Activated CD8-positive, alpha-beta memory T cell treated with anti-CD3 and anti-CD28 coated beads, Interleukin-2, amount 50 U/mL, for 1 hour (primary cell): Measurements from ENCODE around the gene FANCC.

Source experiments
- DNase-seq: peaks from one replicate; pipeline ENCODE4 v3.0.0-alpha.2; 2020; ENCODE audit errors: extremely low read depth

FANCC gene

DNA sequence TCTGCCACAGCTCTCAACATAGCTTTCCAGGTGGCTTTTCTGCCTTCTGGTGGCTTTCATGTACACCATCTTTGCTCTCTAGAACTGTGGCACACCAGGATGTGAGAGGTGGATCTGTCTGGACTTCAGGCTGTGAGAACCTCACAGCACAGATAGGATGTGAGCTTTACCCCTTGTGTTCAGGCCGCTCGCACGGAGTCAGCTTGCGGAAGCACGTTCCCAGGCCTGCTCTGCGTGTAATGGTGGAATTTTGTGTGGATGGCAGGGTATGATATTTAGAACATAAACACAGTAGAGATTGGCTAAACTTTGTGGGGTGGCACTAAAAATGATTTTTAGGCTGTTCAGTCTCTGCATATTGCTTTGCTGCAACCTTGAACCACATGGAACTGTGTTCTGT is 250.5 kb downstream of the FANCC start:
- no peak for DNase-seq

DNA sequence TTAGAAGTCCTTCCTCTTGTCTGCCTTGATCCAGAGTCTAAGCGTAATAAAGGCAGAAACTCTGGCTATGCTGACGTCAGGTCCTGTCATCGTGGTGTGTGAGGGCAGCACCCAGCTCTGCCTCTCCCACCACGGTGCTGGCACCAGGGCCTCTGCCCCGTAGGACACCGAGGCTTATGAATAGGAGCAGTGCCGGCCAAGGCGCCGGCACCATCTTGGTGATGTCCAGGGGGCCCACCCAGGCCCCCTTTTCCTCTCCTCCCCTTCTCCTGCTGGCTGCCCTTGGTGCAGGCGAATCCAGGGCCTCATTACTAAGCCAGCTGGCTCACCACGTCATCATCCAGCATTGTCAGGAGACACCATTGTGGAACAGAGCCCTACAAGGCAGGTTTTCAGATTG is 252.3 kb downstream of the FANCC start:
- no peak for DNase-seq

DNA sequence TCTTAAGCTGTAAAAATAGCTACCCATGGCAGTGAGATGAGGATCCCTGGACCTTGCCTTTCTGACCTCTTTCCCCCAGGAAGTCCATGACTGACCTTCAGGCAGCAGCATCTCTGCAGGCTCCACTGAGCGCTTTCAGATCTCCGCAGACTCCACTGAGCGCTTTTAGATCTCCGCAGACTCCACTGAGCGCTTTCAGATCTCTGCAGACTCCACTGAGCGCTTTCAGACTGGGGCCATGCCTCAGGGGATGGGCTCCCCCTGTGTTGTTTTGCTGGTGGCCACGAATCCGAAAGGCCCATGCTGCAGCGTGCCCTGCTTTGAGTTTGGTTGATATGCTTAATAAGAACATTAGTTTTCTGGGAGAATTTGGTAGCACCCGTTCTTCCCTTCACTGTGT is 254.2 kb downstream of the FANCC start:
- DNase-seq = no peak

GRCh38 chr9:95062596-95063065 is 254.9 kb downstream of the FANCC start:
- no peak for DNase-seq

DNA sequence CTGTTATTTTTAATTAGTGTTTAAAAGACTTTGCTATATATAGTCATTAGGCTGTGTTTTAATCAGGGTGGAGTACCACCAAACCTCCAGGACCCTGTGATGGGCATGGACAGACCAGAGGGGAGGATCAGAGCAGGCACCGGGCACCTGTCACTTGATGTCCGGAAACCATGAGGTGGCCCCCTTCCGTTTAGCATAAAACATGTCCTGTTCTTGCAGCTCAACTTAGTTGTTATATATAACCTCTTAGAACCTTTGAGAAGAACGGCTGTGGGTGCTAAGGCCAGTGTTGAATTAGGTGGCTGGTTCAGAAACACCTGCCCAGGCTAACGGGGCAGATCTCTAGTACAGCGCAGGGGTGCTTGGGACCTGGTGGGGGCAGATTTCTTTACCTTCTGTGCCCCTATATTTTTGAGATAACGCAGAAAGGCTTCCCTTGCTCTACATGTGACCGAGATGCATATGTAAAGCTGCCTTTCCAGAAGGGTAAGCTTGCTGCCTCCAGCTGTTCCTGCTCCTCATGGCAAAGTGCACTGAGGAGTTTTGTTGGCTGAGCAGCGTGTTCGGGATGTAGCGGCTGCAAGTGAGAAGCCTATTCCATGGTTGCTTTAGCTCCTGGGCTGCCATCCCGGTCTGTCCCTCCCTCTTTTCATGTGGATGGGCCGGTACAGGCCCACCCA is 255.5 kb downstream of the FANCC start:
- DNase-seq = no peak

GRCh38 chr9:95060916-95061315 is 256.6 kb downstream of the FANCC start:
- DNase-seq = no peak

DNA sequence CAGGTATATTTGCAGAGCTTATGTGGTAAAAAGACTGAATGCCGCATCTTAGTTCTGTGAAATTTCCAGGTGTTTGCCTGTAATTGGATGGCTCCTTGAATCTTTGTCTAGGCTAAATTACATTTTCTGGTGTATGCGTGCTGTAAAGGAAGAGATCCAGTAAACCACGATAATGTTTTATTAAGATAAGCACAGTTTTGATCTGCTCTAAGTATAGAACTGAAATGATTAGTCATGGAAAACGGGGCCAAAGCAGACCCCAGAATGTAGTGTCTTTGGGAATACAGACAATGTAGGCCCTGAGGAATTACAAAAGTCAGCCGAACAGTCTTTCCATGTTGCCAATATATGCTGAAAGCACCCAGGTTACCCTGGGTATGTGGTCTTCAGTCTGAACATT is 257.3 kb downstream of the FANCC start:
- DNase-seq = no peak

GRCh38 chr9:95058795-95059386 is 258.6 kb downstream of the FANCC start:
- no peak for DNase-seq

- no peak for DNase-seq
Observed at GRCh38 chr9:95058121-95058785, 259.3 kb downstream of the FANCC start.

DNA sequence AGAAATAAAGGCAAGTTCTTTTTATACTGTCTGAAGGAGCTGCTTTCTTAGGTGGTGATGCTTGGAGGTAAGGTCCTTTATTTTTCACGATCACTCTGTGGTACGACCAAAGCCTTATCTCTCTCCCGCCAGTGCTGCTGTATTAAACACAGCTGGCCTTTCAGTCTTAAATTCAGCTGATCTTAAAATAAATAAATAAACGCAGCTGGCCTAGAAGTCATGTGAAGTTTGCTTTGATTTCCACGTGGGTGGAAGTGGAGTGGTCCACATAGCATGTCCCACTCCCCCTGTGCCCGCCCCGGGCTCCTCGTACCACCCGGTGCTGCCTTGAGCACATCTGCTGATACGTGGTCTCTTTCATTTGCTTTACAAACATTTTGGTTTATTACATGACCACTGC is 260.4 kb downstream of the FANCC start:
- no peak for DNase-seq

- DNase-seq = no peak
Observed at GRCh38 chr9:95055851-95056551, 261.5 kb downstream of the FANCC start.

DNA sequence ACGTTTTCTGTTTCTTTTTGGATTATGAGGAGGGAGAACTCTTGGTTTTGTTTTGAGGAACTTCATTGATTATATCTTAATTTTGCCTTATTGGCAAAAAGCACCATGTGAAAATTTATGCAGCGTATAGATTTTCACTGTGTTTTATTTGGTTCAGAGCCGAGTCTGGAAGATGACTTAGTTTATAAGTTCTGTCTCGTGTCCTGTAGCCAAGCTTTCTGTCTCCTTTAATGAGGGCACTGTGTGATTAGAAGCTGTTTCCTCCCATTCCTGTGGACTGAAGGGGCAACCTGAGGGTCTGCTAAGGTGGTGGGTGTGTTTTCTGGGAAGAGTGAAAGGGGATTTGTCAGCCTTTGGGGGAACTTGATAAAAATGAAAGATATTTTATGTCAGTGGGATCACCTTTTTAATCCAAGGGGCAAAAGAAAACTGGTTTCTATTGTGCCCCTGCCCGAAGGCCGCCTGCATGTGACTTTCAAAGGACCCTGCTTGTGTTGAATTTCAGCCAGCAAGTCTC is 262.1 kb downstream of the FANCC start:
- no peak for DNase-seq

GRCh38 chr9:95053611-95054570 is 263.6 kb downstream of the FANCC start:
- no peak for DNase-seq

DNA sequence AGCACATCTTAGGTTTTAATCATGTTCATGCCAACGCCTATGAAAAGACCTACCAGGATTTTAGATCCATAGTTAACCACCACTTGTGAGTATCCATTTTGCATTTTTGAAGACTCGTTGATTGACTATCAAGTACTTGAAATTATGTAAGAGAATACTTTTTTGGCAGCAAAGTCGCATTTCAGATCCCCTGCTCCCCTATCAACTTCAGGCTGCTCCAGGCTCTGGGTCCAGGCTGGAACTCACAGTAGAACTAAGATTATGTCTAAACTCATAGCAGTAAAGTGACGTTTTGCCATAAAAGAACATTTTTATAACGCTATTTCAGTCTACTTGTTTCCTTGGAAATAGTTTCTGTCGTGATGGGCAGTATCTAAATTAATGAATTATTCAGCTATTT is 267.7 kb downstream of the FANCC start:
- DNase-seq = no peak
